GM12874 (cell line): Measurements from ENCODE around the gene PRR7.

Experiments
- TF ChIP-seq, protein P1 (sequence below): IDR thresholded peaks from 2 replicates; pipeline ENCODE4 v1.5.1; 2011; ENCODE audit warnings: low read depth, mild to moderate bottlenecking, control low read depth, low read length, moderate library complexity; ENCODE audit not compliant: insufficient read depth

The PRR7 gene, protein sequence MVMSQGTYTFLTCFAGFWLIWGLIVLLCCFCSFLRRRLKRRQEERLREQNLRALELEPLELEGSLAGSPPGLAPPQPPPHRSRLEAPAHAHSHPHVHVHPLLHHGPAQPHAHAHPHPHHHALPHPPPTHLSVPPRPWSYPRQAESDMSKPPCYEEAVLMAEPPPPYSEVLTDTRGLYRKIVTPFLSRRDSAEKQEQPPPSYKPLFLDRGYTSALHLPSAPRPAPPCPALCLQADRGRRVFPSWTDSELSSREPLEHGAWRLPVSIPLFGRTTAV

DNA sequence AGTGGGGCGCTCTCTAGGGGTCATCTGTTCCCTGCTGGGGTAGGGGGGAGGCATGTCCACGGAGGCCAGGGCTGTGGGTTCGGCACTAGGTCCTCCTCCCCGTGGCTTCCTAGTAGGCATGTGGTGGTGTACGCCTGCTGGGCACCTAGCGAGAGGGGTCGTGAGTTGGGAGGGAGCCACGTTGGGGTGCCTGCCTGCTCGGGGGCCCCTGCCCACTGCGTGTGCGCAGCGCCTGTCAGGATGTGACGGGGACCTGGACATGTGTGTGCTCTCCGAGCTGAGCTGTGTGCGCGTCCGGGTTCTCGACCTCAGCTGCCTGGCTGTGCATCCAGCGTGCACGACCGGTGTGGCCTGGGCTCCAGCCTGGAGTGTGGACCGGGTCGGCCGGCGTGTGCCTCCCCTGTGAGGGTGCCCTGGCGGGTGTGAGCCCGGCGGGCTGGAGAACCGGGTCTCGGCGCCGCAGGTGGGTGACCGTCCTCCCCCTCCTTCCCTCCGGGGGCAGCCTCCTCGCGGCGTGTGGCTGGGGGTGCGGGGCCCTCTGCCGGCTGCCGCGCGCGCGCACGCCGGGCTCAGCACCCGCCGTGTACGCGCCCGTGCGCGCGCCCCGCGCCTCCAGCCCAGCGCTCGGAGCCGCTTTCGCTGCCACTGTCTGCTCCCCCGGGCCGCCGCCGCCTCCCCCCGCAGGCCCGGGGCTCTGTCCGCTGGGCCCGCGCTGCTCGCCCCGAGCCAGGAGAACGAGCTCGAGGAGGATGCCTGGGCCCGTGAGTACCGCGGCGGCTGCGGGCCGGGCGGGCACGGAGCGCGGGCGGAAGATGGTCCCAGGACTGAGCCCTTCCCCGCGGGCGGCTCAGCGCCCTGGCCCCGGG is at the start of gene PRR7:
TSS of gene PRR7 (plus strand) at position 615 of the 866 bp plus-strand sequence. CDS start 8,254 bp downstream, outside the sequence.
- TF ChIP-seq, protein P1, sequence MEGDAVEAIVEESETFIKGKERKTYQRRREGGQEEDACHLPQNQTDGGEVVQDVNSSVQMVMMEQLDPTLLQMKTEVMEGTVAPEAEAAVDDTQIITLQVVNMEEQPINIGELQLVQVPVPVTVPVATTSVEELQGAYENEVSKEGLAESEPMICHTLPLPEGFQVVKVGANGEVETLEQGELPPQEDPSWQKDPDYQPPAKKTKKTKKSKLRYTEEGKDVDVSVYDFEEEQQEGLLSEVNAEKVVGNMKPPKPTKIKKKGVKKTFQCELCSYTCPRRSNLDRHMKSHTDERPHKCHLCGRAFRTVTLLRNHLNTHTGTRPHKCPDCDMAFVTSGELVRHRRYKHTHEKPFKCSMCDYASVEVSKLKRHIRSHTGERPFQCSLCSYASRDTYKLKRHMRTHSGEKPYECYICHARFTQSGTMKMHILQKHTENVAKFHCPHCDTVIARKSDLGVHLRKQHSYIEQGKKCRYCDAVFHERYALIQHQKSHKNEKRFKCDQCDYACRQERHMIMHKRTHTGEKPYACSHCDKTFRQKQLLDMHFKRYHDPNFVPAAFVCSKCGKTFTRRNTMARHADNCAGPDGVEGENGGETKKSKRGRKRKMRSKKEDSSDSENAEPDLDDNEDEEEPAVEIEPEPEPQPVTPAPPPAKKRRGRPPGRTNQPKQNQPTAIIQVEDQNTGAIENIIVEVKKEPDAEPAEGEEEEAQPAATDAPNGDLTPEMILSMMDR: 0 out of 2 replicates have a peak, but pooled peaks have one; percentile 11

DNA sequence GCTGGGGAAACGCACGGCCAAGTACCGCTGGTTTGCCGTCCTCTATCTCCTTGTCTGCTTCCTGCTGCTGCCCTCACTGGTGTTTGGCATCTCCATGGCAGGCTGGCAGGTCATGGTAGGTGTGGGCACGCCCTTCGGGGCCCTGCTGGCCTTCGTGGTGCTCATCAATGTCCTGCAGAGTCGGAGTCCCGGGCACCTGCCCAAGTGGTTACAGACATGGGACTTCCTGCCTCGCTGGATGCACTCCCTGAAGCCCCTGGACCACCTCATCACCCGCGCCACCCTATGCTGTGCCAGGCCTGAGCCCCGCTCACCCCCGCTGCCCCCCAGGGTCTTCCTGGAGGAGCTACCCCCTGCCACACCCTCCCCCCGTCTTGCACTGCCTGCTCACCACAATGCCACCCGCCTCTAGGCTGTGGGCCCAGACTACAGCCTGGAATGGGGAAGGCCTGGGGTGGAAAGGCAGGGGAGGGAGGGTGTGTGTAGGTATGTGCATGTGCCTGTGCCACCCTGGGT is 48.7 kb upstream of the PRR7 start:
- TF ChIP-seq, protein P1: no peak

DNA sequence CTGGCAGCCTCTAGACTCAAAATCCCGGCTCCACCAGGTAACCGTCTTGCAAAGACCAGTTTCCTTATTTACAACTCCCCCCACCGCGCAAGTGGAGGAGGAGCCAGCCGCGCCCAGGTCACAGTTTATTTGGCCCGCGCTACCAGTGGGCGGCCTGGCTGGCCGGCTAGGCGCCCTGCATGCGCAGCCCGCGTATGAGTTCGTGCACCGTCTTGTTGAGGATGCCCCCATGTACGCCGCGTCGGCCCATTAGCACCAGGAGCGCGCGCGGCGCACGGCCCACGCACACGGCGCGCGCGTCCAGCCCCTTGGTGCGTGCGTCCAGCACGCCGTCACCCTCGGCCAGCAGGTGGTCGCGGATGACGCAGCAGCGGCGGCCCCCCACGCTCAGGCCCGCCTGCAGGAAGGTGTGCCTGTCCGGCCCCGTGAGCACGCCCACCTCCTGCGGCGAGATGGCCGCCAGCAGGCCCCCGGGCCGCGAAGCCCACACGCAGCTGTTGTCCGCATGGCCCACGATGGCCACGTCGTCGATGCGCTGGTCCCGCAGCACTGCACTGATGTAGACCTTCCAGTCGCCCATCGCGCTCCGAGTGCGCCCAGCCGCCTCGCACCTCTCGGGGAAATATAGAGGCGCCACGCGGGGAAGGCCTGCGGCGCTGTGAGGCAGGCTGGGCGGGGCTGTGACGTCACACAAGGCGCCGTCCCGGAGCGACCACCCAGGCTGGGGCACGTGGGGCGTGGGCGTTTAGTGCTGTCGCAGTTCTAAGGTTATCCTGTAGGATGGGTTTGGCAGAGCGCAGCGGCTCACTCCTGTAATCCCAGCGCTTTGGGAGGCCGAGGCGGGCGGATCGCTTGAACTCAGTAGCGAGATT is 46.4 kb upstream of the PRR7 start, which contains the start of gene PFN3:
TSS of gene PFN3 (minus strand) at position 665 of the 872 bp plus-strand sequence. CDS start at position 580, 85 bp downstream.
- TF ChIP-seq, protein P1: no peak

DNA sequence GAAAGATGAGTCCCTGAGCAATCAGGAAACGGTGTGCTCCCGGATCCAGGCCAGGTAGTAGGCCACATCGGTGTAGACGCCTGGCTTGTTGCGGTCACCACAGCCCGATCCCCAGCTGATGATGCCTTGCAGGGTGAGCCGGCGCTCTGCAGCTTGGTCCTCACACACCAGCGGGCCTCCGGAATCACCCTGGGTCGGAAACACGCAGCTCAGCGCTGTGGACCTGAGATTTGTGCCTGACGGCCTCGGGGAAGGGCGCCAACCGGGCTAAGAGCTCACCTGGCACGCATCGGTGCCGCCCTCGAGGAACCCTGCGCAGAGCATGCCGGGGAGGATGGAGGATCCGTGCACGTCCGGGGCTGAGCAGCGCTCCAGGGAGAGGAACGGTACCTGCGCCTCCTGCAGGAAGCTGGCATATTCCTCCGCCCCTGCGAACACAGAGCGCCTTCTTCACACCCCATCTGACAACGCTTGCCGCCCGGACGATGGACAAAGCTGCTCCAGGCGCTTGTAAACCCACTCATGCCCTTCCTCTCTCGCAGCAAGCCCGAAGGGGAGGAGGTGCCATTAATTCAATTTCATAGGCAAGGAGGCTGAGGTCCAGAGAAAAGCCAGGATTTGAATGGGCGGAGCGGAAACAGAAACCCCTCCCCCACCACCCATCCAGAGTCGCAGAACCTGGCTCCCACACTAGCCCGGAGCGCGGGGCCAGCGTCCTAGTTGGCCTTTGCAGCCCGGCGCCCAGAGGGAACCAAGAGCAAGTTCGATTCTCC is 44.2 kb upstream of the PRR7 start:
- TF ChIP-seq, protein P1: peak; percentile 55

DNA sequence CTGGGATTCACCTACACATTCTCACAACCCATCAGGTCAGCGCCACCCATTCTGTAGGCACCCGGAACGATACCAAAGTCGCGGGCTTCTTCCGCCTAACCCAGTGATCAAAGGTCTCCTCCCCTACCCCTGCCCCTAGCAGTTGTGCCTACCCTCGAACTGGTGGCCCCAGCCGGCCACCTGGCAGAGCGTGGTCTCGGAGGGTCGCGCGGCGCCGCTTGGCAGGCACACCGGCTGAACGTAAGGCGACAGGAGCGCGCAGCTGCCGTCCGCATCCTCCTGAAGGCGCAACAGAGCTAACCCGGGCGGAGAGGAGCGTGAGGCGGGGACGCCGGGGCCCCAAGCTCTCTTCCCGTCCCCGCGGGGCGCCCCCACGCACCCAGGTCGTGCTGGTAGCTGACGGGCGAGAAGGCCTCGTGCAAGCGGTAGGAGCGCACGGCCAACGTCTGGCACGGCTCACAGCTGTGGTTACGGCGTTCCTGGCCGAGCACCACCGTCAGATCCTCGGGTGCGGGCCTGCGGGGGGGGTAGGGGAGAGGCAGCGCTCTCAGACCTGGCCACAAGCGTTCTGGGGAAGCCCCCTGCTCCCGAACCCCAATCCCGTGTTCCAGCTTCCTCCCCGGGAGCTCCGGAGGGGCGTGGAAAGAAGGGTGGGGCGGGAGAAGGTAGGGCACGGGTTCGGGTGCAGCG is 43.4 kb upstream of the PRR7 start:
- TF ChIP-seq, protein P1: no peak
